GM12801 (cell line): Measurements from ENCODE around the gene ZNF24.

Experiments
- CTCF ChIP-seq: IDR thresholded peaks from one replicate; pipeline ENCODE4 v1.5.1; 2011; ENCODE audit warnings: control low read depth; ENCODE audit not compliant: insufficient read length; ENCODE audit errors: extremely low read depth

Gene ZNF24

DNA sequence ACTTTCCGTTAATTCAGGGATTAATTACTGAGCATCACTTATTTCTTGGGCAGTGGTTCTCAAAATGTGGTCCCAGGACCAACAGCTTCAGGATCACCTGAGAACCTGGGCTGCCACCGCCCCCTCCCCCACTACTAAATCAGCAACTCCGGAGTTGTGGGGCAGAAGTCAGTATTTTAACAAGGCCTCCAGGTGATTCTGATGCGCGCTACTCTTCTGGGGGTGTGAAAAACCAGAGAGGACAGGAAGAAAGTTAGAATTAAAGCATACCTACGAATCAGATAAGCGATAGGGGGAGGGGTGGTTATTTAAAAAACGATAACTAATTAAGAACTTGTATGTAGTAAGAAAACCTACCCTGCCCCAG is 54.5 kb downstream of the ZNF24 start:
- TF ChIP-seq CTCF, result no peak

- no peak for TF ChIP-seq CTCF
These were observed 54.9 kb downstream of the ZNF24 start for GRCh38 chr18:35289293-35289692.

- TF ChIP-seq CTCF, result no peak
These were observed 59.4 kb downstream of the ZNF24 start for GRCh38 chr18:35284841-35285240.

GRCh38 chr18:35283923-35284794 is 60.1 kb downstream of the ZNF24 start:
- TF ChIP-seq CTCF, result no peak

- TF ChIP-seq CTCF, result no peak
These were observed 61.9 kb downstream of the ZNF24 start for GRCh38 chr18:35282353-35282752.
